Stimulated activated effector memory CD8-positive, alpha-beta T cell treated with anti-CD3 and anti-CD28 coated beads, Interleukin-12 subunit alpha, Interleukin-12 subunit beta, amount 100 ng/mL, for 72 hours (primary cell): ENCODE results near the gene SBF2.
"Not testable (repeated sequence)": the region's sequence is repeated elsewhere in the genome, so short reads cannot be mapped to it uniquely, and the experiment has no call there.

Experiments used
- ATAC-seq: fragments of 150-1000 bp; cut with Tn5 transposase; 2 replicates; pipeline ENCODE4 v1.10.0; 2021
- DNase-seq, 2 donors: peaks; one replicate each; pipeline ENCODE4 v3.0.0; 2021 to 2022; ENCODE audit warnings: low spot score in 2 of 2
- H3K27ac Mint-ChIP-seq: one replicate; pipeline ENCODE4 v1.8.0; 2022; ENCODE audit warnings: mild to moderate bottlenecking, mixed read lengths
- H3K36me3 Mint-ChIP-seq: one replicate; pipeline ENCODE4 v1.8.0; 2022; ENCODE audit warnings: mild to moderate bottlenecking, mixed read lengths
- H3K4me1 Mint-ChIP-seq: one replicate; pipeline ENCODE4 v1.8.0; 2022; ENCODE audit warnings: mixed read lengths
- H3K4me3 Mint-ChIP-seq: one replicate; pipeline ENCODE4 v1.8.0; 2022; ENCODE audit warnings: mild to moderate bottlenecking, mixed read lengths
- H3K9me3 Mint-ChIP-seq: one replicate; pipeline ENCODE4 v1.8.0; 2022; ENCODE audit warnings: mixed read lengths

SBF2 gene

DNA sequence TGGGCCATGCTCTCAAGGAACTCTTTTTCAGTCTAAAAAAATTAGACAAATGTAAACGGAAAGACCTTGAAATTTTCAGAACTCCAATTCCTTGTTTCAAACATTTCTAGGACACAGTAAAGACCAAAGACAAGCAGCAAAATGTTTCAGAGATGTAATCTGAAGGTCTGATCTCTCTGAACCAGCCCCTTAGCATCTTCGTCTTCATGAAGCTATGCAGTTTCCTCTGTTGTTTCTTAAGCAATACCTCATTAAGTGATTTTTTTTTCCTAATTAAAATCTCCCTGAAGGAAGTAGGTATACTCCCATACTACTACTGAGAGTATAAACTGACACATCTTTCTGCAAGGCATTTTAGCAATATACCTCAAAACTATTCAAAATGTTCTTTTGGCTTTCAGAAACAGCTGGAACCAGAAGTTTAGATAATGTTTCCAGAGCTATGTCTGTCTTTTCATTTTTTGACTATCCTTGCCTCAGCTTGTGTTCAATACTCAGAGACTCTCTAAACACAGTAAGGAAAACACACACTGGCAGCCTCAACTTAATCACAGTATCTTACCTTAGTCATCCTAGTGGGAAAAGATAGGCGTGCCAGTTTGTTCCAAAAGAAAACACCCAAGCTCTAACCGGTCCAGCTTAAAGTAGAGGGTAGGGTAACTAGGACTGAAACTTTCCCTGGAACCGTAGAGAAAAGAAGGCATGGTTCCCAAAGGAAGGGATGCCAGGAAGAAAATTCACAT, 25.1 kb downstream of the SBF2 start:
- Mint-ChIP-seq H3K4me3 (no peak overlapping the region), H3K9me3 (no peaks in the 10 kb centered on the region), H3K27ac (no peak overlapping the region), H3K4me1 (no peaks in the 10 kb centered on the region), H3K36me3 (no peaks in the 10 kb centered on the region)
- ATAC-seq (no peak), DNase-seq (no peak)

DNA sequence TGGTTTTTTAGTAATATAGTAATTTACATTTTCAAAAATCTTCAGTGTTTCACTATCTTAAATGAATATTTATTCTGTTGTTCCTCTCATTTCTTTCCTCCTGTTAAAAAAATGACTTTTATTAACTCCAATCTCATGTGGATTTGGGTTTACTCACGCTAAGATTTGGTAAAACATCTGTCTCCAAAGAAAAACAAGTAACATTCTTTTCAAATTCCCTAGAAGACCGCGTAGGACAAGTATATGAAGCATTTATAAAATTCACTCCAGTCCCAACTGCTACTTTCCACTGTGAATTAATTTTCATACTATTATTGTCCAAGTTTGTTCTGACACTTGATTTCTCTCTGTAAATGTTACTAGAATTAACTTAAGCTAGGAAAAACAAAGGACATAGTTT, 26.2 kb downstream of the SBF2 start:
- no peaks in the 10 kb centered on the region for H3K36me3 Mint-ChIP-seq
- DNase-seq (no peak), ATAC-seq (no peak)
- H3K4me3 Mint-ChIP-seq = no peak overlapping the region
- H3K4me1 Mint-ChIP-seq = no peaks in the 10 kb centered on the region
- H3K9me3 Mint-ChIP-seq = no peaks in the 10 kb centered on the region
- H3K27ac Mint-ChIP-seq = no peak overlapping the region

DNA sequence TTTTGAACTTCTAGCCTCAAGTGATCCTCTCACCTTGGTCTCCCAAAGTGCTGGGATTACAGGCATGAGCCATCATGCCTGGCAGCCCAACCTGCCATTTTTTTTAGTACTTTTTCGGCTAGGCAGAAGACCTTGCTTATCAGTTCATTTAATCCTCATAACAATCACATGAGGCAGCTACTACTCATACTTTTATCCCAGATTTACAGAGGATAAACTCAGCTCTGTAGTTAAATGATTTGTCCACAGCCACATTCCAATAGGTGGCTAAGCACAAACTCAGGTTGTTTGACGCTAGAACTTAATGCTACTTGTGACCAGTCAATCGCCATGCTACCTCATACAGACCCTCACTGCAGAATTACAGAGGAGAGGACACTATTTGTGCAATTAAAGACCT, 28.1 kb downstream of the SBF2 start:
- ATAC-seq (no peak), DNase-seq (no peak)
- Mint-ChIP-seq H3K9me3 (no peaks in the 10 kb centered on the region), H3K4me1 (no peaks in the 10 kb centered on the region), H3K36me3 (no peaks in the 10 kb centered on the region), H3K27ac (no peak overlapping the region), H3K4me3 (no peak overlapping the region)

DNA sequence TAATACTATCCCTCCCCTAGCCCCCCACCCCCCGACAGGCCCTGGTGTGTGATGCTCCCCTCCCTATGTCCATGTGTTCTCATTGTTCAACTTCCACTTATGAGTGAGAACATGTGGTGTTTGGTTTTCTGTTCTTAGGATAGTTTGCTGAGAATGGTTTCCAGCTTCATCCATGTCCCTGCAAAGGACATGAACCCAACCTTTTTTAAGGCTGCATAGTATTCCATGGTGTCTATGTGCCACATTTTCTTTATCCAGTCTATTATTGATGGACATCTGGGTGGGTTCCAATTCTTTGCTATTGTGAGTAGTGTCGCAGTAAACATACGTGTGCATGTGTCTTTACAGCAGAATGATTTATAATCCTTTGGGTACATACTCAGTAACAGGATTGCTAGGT, 29.3 kb downstream of the SBF2 start:
- H3K4me1 Mint-ChIP-seq, H3K27ac Mint-ChIP-seq, H3K36me3 Mint-ChIP-seq, ATAC-seq, H3K9me3 Mint-ChIP-seq, H3K4me3 Mint-ChIP-seq, DNase-seq: not testable (repeated sequence)

DNA sequence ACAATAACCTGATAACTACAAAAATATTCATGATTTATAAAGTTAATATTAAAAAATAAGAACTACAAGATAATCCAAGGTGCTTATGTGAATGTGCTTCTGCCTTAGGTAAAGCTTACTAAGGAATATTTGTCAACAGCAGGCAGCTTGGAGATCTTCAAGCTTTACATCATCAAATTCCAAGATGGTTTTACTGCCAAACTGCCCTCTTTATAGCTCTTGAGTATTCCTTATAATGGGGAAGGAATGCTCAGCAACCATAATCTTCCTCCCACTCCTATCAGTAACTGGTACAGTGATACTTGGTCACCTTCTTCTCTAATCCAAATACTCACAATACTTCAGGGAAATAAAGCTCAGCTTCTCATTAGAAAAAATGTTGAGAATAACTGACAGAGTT, 30.1 kb downstream of the SBF2 start:
- no peaks in the 10 kb centered on the region for H3K36me3 Mint-ChIP-seq
- no peaks in the 10 kb centered on the region for H3K4me1 Mint-ChIP-seq
- H3K27ac Mint-ChIP-seq = no peak overlapping the region
- DNase-seq (no peak), ATAC-seq (no peak)
- no peak overlapping the region for H3K4me3 Mint-ChIP-seq
- no peaks in the 10 kb centered on the region for H3K9me3 Mint-ChIP-seq

DNA sequence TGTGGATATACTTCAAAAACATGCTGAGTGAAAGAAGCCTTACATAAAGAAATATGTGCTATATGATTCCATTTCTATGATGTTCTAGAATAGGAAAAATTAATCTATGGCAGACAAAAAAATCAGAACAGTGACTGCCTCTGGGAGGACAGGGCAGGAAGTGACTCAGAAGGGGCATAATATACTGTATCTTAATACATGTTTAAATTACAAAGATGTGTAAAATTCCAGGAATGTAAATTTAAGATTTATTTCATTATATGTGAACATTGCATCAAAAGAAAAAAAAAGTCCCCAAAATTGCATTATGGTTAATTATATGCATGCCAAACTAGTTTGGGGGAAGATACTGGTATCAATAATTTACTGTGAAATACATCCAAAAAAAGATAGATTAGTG, 32.2 kb downstream of the SBF2 start:
- ATAC-seq = no peak
- DNase-seq = no peak
- Mint-ChIP-seq H3K9me3 (no peaks in the 10 kb centered on the region), H3K27ac (no peak overlapping the region), H3K4me3 (no peak overlapping the region), H3K36me3 (no peaks in the 10 kb centered on the region), H3K4me1 (no peaks in the 10 kb centered on the region)

DNA sequence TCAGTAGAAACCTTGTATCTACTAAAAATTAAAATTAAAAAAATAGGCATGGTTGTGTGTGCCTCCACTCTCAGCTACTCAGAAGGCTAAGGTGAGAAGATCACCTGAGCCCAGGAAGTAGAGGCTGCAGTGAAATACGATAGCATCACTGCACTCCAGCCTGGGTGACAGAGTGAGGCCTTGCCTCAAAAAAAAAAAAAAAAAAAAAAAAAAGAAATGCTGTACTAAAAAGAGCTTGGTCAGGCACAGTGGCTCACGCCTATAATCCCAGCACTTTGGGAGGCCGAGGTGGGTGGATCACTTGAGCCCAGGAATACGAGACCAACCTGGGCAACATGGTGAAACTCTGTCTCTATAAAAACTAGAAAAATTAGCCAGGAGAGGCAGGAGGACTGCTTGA, 36.5 kb downstream of the SBF2 start:
- no peak for ATAC-seq
- Mint-ChIP-seq H3K36me3 (no peaks in the 10 kb centered on the region), H3K4me3 (no peak overlapping the region), H3K4me1 (no peaks in the 10 kb centered on the region), H3K9me3 (no peaks in the 10 kb centered on the region), H3K27ac (no peak overlapping the region)
- DNase-seq = no peak

DNA sequence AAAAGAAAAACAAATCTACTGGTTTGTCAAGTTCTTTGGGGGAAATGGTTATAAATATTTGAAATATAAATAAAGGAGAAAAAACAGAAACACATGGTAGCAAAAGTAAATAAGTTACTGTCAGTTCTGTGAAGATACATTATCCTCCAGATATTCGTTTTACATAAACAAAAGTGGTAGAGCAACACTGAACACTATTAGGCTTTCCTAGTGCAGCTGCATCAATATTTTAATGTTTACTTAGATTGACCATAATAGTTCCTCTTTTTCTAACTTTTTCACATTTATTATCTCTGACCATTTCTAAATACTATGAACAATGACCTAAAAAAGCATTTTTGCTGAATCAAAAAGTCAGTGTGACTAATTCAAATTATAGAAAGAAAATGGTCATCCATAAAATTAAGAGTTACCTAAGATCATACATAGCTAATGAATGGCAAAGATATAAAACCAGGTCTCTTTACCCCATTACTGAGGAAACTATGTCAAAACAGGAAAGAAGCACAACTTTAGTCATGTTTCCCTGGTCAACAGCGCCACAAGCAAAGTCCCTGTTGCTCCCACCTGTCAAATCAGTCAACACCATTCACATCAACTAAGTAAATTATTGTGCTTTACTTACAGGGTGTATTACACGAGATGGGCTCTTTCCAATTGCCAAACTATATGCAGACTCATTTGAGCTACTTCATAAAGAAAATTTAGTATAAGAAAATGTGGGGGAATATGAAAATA, 38.5 kb downstream of the SBF2 start:
- Mint-ChIP-seq H3K27ac (no peak overlapping the region), H3K4me3 (no peak overlapping the region)

DNA sequence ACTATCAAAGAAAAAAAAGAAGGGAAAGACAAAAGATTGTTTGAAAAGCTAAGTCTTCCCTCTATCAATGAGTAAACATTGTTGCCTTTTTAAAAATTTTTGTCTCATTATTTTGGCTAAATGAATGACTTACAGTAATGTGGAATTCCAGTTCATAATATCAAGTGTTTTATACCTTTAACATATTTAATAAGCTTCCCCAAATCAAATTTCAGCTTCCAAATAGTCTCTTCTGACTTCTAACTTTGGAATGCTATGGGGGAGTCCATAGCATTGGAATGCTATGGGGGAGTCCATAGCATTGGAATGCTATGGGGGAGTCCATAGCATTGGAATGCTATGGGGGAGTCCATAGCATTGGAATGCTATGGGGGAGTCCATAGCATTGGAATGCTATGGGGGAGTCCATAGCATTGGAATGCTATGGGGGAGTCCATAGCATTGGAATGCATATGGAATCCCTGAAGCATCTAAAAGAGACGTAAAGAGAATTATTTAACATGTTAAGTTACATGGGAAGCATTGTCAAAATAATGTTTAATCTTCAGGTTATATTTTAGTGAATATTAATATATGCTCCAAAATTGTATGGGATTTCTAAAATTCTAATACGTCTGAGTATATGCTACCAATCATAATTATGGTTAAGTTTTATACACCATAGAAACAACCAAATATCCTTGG, 44.4 kb downstream of the SBF2 start:
- not testable (repeated sequence) for ATAC-seq, H3K9me3 Mint-ChIP-seq, DNase-seq, H3K4me1 Mint-ChIP-seq, H3K36me3 Mint-ChIP-seq, H3K27ac Mint-ChIP-seq, H3K4me3 Mint-ChIP-seq

More for the DNA sequence above, 38.5 kb downstream of the SBF2 start:
- no peaks in the 10 kb centered on the region for H3K4me1 Mint-ChIP-seq
- no peaks in the 10 kb centered on the region for H3K36me3 Mint-ChIP-seq
- H3K9me3 Mint-ChIP-seq = no peaks in the 10 kb centered on the region
- DNase-seq (no peak), ATAC-seq (peak; percentile 21)

DNA sequence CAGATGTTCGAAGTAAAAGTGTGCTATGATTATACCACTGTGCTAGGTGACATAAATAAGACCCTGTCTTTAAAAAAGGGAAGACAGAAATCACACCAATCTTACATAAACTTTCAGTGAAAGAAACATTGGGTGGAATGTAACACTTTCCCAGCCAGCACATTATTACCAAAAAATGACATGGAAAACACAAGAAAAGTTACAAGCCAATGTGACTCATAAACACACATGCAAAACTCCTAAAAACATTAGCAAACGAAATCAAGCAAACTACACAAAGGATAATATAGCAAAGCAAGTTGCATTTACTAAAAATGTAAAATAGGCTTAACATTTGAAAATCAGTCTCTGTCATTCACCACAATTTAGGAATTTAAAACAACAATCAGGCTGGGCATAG, 47.0 kb downstream of the SBF2 start:
- H3K4me3 Mint-ChIP-seq = no peak overlapping the region
- no peaks in the 10 kb centered on the region for H3K9me3 Mint-ChIP-seq
- no peaks in the 10 kb centered on the region for H3K4me1 Mint-ChIP-seq
- H3K27ac Mint-ChIP-seq = no peak overlapping the region
- ATAC-seq (no peak), DNase-seq (no peak)
- H3K36me3 Mint-ChIP-seq = peaks cover 6% of the 10 kb centered on the region

DNA sequence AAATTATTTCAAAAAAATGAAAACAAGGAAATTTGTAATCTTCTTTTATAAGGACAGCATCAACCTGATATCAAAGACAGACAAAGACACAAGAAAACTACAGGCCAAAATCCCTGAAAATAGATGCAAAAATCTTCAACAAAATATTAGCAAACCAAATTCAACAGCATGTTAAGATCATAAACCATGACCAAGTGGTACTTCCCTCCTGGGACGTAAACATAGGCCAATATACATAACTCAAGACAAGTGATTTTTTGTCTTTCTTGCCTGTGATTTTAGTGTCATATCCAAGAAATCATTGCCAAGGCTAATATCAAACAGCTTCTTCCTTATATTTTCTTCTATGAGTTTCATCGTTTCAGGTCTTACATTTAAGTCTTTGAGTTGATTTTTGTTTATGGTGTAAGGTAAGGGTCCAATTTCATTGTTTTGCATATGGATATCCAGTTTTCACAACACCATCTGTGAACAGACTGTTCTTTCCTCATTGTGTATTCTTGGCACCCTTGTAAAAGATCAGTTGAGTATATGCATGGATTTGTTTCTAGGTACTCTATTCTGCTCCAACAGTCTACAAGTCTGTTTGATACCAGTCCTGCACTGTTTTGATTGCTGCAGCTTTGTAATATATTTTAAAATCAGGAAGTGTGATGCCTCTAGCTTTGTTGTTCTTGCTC, 50.0 kb downstream of the SBF2 start:
- Mint-ChIP-seq H3K4me1 (no peaks in the 10 kb centered on the region), H3K4me3 (no peak overlapping the region), H3K27ac (no peak overlapping the region), H3K9me3 (no peaks in the 10 kb centered on the region), H3K36me3 (peaks cover 6% of the 10 kb centered on the region)
- no peak for ATAC-seq
- DNase-seq = no peak

DNA sequence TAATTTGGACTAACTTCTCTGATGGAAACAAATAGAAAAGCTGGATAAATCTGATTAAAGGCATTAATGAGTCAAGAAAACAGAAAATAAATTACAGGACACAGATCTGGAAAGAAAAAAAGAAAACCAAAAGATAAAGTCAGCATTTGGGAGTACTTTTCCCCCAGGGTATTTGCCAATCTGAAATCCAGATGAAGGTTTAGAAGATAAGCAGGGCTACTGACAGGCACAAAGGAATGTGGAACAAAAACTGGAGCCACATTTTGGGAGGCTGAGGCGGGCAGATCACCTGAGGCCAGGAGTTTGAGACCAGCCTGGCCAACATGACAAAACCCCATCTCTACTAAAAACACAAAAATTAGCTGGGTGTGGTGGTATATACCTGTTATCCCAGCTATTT, 57.2 kb downstream of the SBF2 start:
- no peak overlapping the region for H3K4me3 Mint-ChIP-seq
- H3K9me3 Mint-ChIP-seq = no peaks in the 10 kb centered on the region
- ATAC-seq (no peak), DNase-seq (no peak)
- H3K36me3 Mint-ChIP-seq = no peaks in the 10 kb centered on the region
- H3K4me1 Mint-ChIP-seq = no peaks in the 10 kb centered on the region
- H3K27ac Mint-ChIP-seq = no peak overlapping the region

DNA sequence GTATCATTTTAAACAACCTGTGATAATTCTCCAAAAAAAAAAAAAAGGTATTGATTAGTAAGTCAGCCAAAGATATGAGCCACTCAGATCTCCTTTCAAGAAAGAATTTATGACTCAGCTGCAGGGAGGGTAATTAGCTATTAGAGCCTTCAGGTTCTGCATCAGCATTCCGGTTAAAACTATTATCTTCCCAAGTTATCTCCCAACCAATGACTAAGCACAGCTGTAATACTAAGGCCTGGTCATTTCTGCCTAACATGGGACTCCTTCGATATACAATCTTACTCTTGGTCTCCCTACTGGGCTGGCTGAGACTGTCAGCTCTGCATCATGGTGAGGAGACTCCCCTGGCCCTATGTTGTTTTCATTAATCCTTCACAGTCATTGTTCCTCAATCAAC, 60.4 kb downstream of the SBF2 start:
- Mint-ChIP-seq H3K4me3 (no peak overlapping the region), H3K27ac (no peak overlapping the region), H3K4me1 (peaks cover 5% of the 10 kb centered on the region), H3K36me3 (no peaks in the 10 kb centered on the region), H3K9me3 (peaks cover 3% of the 10 kb centered on the region)
- ATAC-seq (no peak), DNase-seq (no peak)

DNA sequence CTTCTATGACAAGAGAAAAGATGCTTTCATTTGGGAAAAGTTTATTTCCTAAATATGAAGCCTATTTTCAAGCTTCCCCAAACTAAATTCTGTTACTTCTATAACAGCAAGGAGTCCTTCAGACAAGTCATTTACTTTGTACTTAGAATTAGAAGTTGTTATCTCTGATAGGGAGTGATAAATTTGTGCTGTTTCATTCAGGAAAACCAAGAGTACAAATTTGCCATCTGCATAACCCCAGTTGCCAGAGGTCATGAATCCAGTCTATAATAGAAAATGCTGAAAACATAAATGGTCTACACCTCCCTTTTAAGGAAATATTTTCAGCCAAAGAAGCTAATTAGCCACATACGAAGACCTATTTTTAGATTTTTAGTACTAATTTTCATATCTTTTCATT, 61.3 kb downstream of the SBF2 start:
- Mint-ChIP-seq H3K27ac (no peak overlapping the region), H3K36me3 (no peaks in the 10 kb centered on the region)
- no peak for DNase-seq

DNA sequence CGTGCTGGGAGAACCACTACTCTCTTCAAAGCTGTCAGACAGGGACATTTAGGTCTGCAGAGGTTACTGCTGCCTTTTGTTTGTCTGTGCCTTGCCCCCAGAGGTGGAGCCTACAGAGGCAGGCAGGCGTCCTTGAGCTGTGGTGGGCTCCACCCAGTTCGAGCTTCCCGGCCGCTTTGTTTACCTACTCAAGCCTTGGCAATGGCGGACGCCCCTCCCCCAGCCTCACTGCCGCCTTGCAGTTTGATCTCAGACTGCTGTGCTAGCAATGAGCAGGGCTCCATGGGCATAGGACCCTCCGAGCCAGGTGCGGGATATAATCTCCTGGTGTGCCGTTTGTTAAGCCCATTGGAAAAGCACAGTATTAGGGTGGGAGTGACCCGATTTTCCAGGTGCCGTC, 62.2 kb downstream of the SBF2 start:
- H3K4me1 Mint-ChIP-seq, H3K27ac Mint-ChIP-seq, H3K36me3 Mint-ChIP-seq, DNase-seq, H3K4me3 Mint-ChIP-seq, ATAC-seq, H3K9me3 Mint-ChIP-seq: not testable (repeated sequence)

More for the DNA sequence above, 61.3 kb downstream of the SBF2 start:
- H3K4me1 Mint-ChIP-seq = peaks cover 5% of the 10 kb centered on the region
- peaks cover 3% of the 10 kb centered on the region for H3K9me3 Mint-ChIP-seq
- H3K4me3 Mint-ChIP-seq = no peak overlapping the region
- no peak for ATAC-seq
